Type B pancreatic cell (in vitro differentiated cells): Measurements from ENCODE around the gene SLC35F6. TPM values are rescaled to one million over a fixed set of nuclear protein-coding genes. Genes with fewer than 3 reads are reported as not detected.
A peak's percentile ranks its signal among the peaks of the same experiment; 100 is the strongest.
"Not testable (repeated sequence)": the region's sequence is repeated elsewhere in the genome, so short reads cannot be mapped to it uniquely, and the experiment has no call there.

Experiments
- DNase-seq: peaks from one replicate; pipeline ENCODE4 v3.0.0; 2021; ENCODE audit warnings: mixed read lengths; ENCODE audit not compliant: unreplicated experiment; ENCODE audit errors: extremely low spot score
- H3K27ac Mint-ChIP-seq: 2 replicates; pipeline ENCODE4 v1.8.0; 2021; ENCODE audit warnings: mild to moderate bottlenecking, mixed read lengths
- H3K27me3 Mint-ChIP-seq: 2 replicates; pipeline ENCODE4 v1.8.0; 2021; ENCODE audit warnings: mixed read lengths
- H3K36me3 Mint-ChIP-seq: 2 replicates; pipeline ENCODE4 v1.8.0; 2021; ENCODE audit warnings: mixed read lengths
- H3K4me1 Mint-ChIP-seq: one replicate; pipeline ENCODE4 v1.8.0; 2021; ENCODE audit warnings: mixed read lengths; ENCODE audit not compliant: unreplicated experiment
- H3K4me3 Mint-ChIP-seq: 2 replicates; pipeline ENCODE4 v1.8.0; 2021; ENCODE audit warnings: mild to moderate bottlenecking, mixed read lengths
- H3K9me3 Mint-ChIP-seq: 2 replicates; pipeline ENCODE4 v1.8.0; 2021; ENCODE audit warnings: mixed read lengths
- CTCF ChIP-seq: fragments of 200-600 bp; sonication (generic); conservative IDR thresholded peaks from 2 replicates; pipeline ENCODE4 v1.5.0; 2021; ENCODE audit warnings: antibody characterized with exemption, mild to moderate bottlenecking
- total RNA-seq: library from RNA; stranded (reverse); gene quantifications from 2 replicates; pipeline ENCODE4 v1.2.1, GENCODE V29; 2021; ENCODE audit warnings: low replicate concordance

SLC35F6 gene
- total RNA-seq, 1 donor from 2014 or later: 28.5 TPM

GRCh38 chr2:26784570-26785234, 20.6 kb downstream of the SLC35F6 start:
- Mint-ChIP-seq H3K4me1 (peaks cover 16% of the 10 kb centered on the region), H3K4me3 (peak overlapping the region; percentile 91), H3K27ac (peak overlapping the region; percentile 94), H3K9me3 (peaks cover 6% of the 10 kb centered on the region), H3K27me3 (no peaks in the 10 kb centered on the region), H3K36me3 (peaks cover 21% of the 10 kb centered on the region)
- no peak for TF ChIP-seq CTCF
- DNase-seq: no peak

GRCh38 chr2:26785431-26786206, 21.5 kb downstream of the SLC35F6 start, which contains the start of gene CENPA:
Gene CENPA (plus strand): TSS chr2:26786056. CDS start chr2:26786197, 141 bp downstream.
- TF ChIP-seq CTCF: peak; percentile 44

GRCh38 chr2:26786207-26787028, 22.3 kb downstream of the SLC35F6 start:
- DNase-seq: no peak
- Mint-ChIP-seq H3K9me3 (peaks cover 9% of the 10 kb centered on the region), H3K36me3 (peaks cover 28% of the 10 kb centered on the region), H3K4me1 (peaks cover 16% of the 10 kb centered on the region), H3K27ac (peak overlapping the region; percentile 63), H3K27me3 (no peaks in the 10 kb centered on the region), H3K4me3 (peak overlapping the region; percentile 86)
- no peak for TF ChIP-seq CTCF

More at GRCh38 chr2:26785431-26786206, 21.5 kb downstream of the SLC35F6 start, which contains the start of gene CENPA:
- peak; percentile 95 for DNase-seq
- Mint-ChIP-seq H3K36me3 (peaks cover 26% of the 10 kb centered on the region), H3K4me1 (peaks cover 16% of the 10 kb centered on the region), H3K9me3 (peaks cover 9% of the 10 kb centered on the region), H3K27me3 (no peaks in the 10 kb centered on the region), H3K4me3 (peak within 1 kb of the TSS; percentile 91), H3K27ac (peak within 1 kb of the TSS; percentile 94)

GRCh38 chr2:26792720-26793119, 28.6 kb downstream of the SLC35F6 start:
- peaks cover 42% of the 10 kb centered on the region for H3K36me3 Mint-ChIP-seq
- H3K4me1 Mint-ChIP-seq: peaks cover 6% of the 10 kb centered on the region
- H3K9me3 Mint-ChIP-seq: peaks cover 9% of the 10 kb centered on the region
- no peak for TF ChIP-seq CTCF
- H3K27ac Mint-ChIP-seq: no peak overlapping the region
- DNase-seq: no peak
- no peaks in the 10 kb centered on the region for H3K27me3 Mint-ChIP-seq
- no peak overlapping the region for H3K4me3 Mint-ChIP-seq

GRCh38 chr2:26793518-26793917, 29.4 kb downstream of the SLC35F6 start:
- no peak for DNase-seq
- peaks cover 35% of the 10 kb centered on the region for H3K36me3 Mint-ChIP-seq
- H3K4me3 Mint-ChIP-seq: no peak overlapping the region
- TF ChIP-seq CTCF: no peak
- H3K4me1 Mint-ChIP-seq: peaks cover 4% of the 10 kb centered on the region
- no peaks in the 10 kb centered on the region for H3K27me3 Mint-ChIP-seq
- no peak overlapping the region for H3K27ac Mint-ChIP-seq
- peaks cover 9% of the 10 kb centered on the region for H3K9me3 Mint-ChIP-seq

- not testable (repeated sequence) for H3K27me3 Mint-ChIP-seq, H3K4me3 Mint-ChIP-seq, H3K4me1 Mint-ChIP-seq, H3K9me3 Mint-ChIP-seq, H3K27ac Mint-ChIP-seq, DNase-seq
- peaks cover 22% of the 10 kb centered on the region for H3K36me3 Mint-ChIP-seq
Observed at GRCh38 chr2:26795135-26795534, 31.1 kb downstream of the SLC35F6 start.
